GM21423 (cell line): ENCODE data around the gene KRTAP21-3.
"Not testable (repeated sequence)": the region's sequence is repeated elsewhere in the genome, so short reads cannot be mapped to it uniquely, and the experiment has no call there.

Source experiments
- ATAC-seq: cut with Tn5 transposase; IDR thresholded peaks from one replicate; pipeline ENCODE4 v1.9.1; 2021; ENCODE audit warnings: mild to moderate bottlenecking, moderate library complexity; ENCODE audit not compliant: unreplicated experiment

Gene KRTAP21-3

GRCh38 chr21:30718239-30718909 is at the start of gene KRTAP21-3:
Gene KRTAP21-3, minus strand, starts transcription at chr21:30718777. Its CDS starts 18 bp downstream, at chr21:30718759.
- no peak for ATAC-seq

DNA sequence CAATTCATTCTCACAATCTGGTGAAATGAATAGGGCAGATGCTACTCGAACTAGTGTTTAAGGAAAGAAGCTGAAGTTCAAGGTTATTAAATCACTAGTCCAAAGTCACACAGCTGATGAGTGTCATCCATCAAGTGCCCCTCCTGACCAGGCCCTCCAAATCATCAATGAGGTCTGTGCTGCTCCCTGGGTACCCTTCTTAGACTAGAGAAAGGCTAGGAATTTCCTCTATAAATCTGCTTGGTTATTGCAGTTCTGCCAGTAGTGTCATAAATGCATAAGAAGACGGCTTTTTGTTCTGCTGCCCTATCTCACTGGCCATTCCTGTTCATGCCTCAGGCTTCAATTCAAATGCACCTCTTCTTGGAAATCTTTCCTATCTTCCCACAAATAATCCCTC is 42.2 kb upstream of the KRTAP21-3 start:
- no peak for ATAC-seq

DNA sequence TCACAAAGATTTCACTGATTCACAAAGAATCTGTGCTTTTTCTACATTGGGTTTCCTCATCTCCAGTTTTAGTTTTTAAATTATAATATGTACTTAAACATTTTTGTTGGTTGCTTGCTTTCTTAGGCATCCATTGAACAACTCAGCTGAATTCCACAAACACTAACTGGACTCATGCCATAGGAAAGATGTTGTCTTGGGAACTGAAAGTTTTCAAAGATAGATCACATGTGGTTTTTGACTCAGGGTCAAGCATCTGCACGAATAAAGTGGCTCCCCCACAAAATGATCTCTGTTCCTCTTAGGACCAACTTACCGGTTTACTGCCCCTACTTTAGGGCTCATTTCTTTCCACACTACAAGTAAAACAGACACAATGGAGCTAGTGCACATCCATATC is 39.7 kb upstream of the KRTAP21-3 start:
- no peak for ATAC-seq

DNA sequence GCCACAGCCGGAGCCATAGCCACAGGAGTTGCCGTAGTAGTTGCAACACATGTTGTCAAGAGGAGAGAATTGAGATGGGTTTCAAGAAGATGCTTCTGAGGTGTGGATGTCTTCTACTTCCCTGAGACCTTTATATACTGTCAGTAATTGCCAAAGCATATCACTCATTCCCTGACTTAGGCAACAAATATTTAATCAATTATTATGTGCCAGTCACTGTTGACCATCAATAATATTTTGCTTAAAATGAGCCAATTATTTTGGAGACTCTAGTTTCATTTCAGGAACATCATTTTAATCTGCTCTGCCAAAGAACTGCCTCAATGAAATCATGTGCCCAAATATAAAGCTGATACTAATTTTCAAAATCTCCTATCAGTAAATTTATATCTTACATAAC is 36.8 kb upstream of the KRTAP21-3 start, which contains the start of gene KRTAP21-1:
Gene KRTAP21-1 (minus strand): TSS at position 101 of the 400 bp plus-strand sequence. CDS start 50 bp downstream, at position 51.
- ATAC-seq = not testable (repeated sequence)

DNA sequence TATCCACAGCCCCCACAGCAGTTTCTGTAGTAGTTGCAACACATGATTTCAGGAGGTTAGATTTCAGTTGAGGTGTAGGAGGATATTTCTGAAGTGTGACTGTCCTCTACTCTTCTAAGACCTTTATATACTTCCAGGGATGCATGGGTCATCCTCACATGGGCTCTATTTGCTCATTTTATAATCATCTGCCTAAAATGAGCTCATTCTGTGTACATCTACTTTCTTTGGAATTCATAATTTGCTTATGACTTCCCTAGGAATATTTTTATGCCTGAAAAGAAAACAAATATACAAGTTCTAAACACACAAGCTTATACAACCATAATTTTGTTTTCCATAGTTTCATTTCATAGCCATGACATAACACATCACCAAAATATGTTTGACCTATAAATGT is 28.6 kb upstream of the KRTAP21-3 start, which contains the start of gene KRTAP21-2:
Gene KRTAP21-2 (minus strand): TSS at position 101 of the 400 bp plus-strand sequence. CDS start 57 bp downstream, at position 44.
- ATAC-seq = no peak

- ATAC-seq = no peak
These were observed 21.9 kb upstream of the KRTAP21-3 start for GRCh38 chr21:30740462-30740861.

DNA sequence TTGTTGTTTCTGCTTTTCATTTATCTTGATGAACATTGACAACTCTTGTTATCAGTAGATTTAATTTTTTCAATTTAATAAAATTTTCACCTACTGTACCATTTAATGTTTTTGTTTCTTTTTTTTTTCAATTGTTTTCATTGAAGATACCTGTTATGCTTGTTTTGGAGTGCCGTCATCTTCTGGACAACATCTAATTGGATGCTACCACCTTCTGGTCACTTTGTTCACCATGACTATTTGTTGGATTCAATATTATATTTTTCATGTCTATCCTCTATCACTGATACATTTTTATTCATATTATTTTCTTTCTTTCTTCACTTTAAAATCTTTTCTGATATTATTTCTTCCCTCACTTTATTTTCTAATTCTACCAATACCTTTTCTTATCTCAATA is 14.4 kb upstream of the KRTAP21-3 start:
- no peak for ATAC-seq

DNA sequence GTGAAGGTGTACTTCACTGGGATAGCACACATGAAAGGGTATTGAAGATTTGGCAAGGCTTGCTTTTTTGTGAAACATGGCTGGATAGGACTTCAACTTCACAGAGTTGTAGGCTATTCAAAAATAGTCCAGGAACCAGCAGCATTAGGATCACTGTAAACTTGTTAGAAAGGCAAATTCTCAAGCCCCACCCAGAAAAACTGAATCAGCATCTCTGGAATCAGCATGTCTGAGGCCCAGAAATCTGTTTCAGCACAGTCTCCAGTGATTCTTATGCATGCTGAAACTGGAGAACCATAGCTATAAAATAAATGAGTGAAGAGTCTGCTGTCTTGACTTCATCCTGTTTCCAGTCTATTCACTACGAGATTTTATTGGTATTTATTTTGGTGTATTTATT is 8.1 kb upstream of the KRTAP21-3 start:
- no peak for ATAC-seq

GRCh38 chr21:30719401-30719800 is 824 bp upstream of the KRTAP21-3 start:
- no peak for ATAC-seq

DNA sequence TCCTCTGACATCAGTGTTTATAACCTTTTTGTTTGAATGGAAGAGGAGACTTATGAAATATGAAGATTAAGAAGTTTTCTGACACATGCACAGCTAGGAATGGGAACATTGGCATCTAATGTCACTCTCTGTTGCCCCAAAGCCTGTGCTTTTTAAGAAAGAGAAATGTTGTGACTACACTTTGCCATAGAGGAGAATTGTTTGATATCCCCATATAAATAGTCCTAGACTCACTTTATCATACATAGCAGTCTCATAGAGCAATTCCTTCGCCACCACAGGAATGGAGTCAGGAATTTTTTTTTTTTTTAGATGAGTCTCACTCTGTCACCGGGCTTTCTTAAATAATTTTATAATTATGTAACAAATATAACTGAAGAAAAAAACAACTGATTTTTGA is 1.5 kb downstream of the KRTAP21-3 start:
- ATAC-seq = no peak

DNA sequence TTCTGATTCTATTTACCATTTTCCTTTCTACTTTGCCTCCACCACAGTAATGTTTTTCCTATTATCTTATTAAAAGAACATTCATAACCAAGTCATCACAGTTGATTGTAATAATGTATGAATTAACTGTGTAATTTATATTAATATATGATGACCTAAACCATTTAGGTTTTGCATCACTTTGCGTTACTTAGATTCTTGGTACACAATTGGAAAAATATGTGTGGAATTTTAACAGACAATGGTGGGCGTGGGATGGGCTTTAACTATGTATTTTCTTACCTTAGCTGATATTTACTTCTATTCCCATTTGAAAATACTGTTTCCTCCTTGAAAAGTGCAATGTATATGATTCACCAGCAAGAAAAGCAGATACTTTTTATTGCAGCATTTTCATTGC is 3.6 kb downstream of the KRTAP21-3 start:
- no peak for ATAC-seq

- no peak for ATAC-seq
These were observed 4.1 kb downstream of the KRTAP21-3 start for GRCh38 chr21:30714456-30714855.

- no peak for ATAC-seq
These were observed 4.8 kb downstream of the KRTAP21-3 start for GRCh38 chr21:30713766-30714165.

- ATAC-seq = no peak
These were observed 8.1 kb downstream of the KRTAP21-3 start for GRCh38 chr21:30710499-30710898.

DNA sequence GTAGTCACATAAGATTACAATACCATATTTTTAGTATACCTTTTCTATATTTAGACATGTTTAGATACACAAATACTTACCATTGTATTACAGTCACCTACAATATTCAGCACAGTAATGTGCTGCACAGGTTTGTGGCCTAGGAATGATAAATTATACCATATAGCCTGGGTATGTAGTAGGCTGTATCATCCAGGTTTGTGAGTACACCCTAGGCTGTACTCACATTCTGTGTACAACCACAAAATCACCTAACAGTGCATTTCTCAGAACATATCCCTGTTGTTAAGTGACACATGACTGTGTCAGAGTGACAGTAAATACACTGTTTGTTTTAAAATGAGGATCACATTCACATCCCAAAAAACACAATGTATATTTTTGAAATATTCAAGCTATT is 11.2 kb downstream of the KRTAP21-3 start:
- no peak for ATAC-seq

DNA sequence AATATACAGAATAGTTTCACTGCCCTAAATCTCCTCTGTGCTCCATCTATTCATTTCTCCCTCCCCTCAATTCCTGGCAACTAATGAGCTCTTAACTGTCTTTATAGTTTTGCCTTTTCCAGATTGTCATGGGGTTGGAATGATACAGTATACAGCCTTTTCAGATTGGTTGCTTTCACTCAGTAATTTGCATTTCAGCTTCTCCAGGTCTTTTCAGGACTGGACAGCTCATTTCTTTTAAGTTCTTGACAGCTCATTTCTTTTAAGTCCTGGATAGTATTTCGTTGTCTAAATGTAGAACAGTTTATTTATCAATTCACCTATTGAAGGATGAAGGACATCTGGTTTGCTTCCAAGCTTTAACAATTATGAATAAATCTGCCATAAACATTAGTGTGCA is 22.6 kb downstream of the KRTAP21-3 start:
- ATAC-seq = no peak

DNA sequence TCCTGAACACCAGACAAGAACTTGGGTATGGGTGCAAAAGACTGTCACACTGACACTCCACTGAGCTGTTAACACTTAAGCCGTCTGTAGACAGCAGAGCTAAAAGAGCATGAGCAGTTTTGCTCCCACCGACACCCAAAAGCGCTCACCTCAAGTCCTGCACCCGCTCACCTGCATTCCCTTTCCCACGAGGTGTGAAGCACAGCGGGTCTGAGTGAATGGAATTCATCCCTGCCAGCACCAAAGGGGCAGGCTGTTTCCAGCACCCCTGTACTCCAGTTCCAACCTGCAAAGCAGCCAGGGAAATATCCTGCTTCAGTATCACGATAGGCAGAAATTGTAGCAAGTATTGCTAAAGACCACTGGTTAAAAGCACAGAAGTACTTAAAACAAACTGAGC is 28.8 kb downstream of the KRTAP21-3 start:
- ATAC-seq = no peak

DNA sequence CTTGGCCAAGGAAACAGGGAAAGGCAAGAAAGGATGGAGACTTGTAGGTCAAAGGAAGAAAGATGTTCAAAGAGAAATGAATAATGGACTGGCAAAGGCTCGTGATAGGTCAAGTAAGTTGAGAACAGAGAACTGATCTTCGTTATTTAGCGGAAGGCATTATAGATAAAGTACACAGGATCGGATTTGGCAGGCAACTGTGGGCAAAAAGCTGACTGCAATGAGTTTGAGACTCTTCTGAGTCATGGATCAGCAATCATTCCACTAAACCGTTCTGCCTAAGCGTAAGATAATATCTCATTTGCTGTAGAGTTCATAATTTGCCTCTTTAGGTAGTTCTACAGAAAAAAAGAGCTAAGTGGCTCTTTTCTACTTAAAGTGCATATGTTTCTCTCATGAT is 34.1 kb downstream of the KRTAP21-3 start:
- ATAC-seq = no peak

DNA sequence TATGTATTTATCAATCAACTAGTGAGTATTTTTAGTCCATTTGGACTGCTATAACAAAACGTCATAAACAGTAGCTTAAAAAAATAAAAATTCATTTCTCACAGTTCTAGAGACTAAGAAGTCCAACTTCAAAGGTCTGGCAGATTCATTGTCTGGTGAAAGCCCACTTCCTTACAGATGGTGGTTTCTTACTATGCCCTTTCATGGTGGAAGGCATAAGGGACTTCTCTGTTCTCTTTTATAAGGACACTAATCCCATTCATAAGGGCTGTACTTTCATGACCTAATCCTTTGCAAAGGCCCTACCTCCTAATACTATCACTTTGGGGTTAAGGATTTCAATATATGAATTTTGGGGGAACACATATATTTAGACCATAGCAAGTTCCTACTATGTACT is 38.0 kb downstream of the KRTAP21-3 start:
- ATAC-seq = no peak

DNA sequence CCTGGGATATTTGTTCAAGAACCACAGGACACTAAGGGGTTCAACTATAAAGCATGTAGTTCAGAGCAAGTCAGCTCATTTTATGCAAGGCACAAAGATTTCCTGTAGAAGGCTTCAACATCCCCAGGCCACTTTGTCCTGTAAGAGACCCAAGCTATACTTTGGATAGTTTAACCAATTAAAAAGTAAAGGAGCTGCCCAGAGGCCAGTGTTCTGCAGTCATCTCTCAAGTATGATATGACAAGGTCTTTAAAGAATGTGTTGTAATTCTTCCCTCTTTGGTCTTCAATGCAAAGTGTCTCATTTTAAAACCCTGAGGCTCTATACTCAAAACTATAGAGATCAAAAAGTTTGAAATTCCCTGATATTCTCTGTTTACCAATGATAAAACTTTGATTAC is 41.8 kb downstream of the KRTAP21-3 start:
- no peak for ATAC-seq

- no peak for ATAC-seq
These were observed 44.3 kb downstream of the KRTAP21-3 start for GRCh38 chr21:30674312-30674711.

DNA sequence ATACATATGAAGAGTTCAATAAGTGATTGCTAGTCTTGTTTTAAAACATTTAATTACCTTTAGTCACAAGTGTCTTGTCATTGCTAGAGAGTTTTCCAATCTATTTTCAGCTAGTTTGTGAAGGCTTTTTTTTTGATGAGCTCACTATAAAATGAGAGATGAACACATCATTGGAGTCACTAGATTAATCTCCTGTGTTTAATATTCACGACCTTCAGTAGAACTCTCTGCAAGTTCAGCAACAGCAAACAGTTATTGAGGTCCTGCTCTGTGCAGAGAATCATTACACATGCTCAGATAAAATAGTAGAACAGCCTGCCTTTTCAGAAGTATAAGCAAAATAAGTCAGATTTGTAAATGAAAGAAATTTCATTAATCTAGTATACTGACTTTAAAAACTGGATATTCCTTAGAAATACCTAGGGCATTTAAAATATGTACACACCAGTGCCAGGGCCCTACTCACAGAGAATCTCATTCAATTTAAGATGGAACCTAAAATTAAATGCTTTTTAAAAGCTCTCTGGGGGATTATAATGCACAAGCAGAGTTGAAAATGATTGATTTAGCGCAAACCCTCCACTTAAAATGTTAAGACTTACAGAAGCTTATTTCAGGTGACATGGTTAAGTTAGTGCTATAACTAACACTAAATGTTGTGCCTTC is 45.5 kb downstream of the KRTAP21-3 start:
- no peak for ATAC-seq
